B cell (primary cell): ENCODE data around the gene FHIT. TPM values are rescaled to one million over a fixed set of nuclear protein-coding genes. Genes with fewer than 3 reads are reported as not detected.

Source experiments
- ATAC-seq: fragments of 200-7000 bp; cut with Tn5 transposase; one replicate; pipeline ENCODE4 v1.10.0; 2021; ENCODE audit warnings: low read depth, mild to moderate bottlenecking, moderate number of reproducible peaks, moderate library complexity
- CTCF ChIA-PET: fragments of 350-600 bp; sonication (Branson Sonifier 250); formaldehyde crosslinking; loops from one replicate; lab custom pipeline; 2021; ENCODE audit warnings: antibody characterized with exemption, inconsistent platforms; lab: Charles Lee
- POLR2A ChIA-PET: fragments of 350-600 bp; sonication (Branson Sonifier 250); formaldehyde crosslinking; loops from one replicate; lab custom pipeline; 2021; ENCODE audit warnings: antibody characterized with exemption; lab: Charles Lee
- DNase-seq: peaks from one replicate; pipeline ENCODE4 v3.0.0; 2013
- H2AFZ ChIP-seq: 2 replicates; pipeline ENCODE4 v1.6.1; 2012; ENCODE audit warnings: mild to moderate bottlenecking, low read depth, low read length; ENCODE audit not compliant: insufficient read depth, poor library complexity, severe bottlenecking
- H3K27ac ChIP-seq, 2 donors: 1 replicate in 1 of 2; 2 replicates in 1 of 2; pipeline ENCODE4 v1.5.1; 2012 to 2013; ENCODE audit warnings: low read length in 2 of 2, mild to moderate bottlenecking in 2 of 2, moderate library complexity in 1 of 2
- H3K27me3 ChIP-seq, 4 experiments: fragments of 200-600 bp in 1 of 4; sonication (generic) in 1 of 4; replicated peaks in 1 of 4; 1 replicate in 2 of 4; 2 replicates in 2 of 4; pipeline versions ENCODE4 v1.6.1 to v1.7.0; 2013 to 2016; ENCODE audit warnings: low read length in 3 of 4, mild to moderate bottlenecking in 2 of 4, mixed read lengths in 1 of 4, moderate library complexity in 1 of 4; ENCODE audit not compliant: insufficient read depth in 4 of 4, control insufficient read depth in 3 of 4; ENCODE audit errors: control extremely low read depth in 1 of 4
- H3K36me3 ChIP-seq, 2 experiments: replicated peaks in 1 of 2; 1 replicate in 1 of 2; 2 replicates in 1 of 2; pipeline versions ENCODE4 v1.6.1 to v1.7.1; 2013; ENCODE audit warnings: low read length in 1 of 2; ENCODE audit not compliant: insufficient read depth in 2 of 2, control insufficient read depth in 1 of 2; ENCODE audit errors: control extremely low read depth in 1 of 2, extremely low read depth in 1 of 2
- H3K4me1 ChIP-seq, 2 donors: fragments of 200-600 bp in 1 of 2; sonication (generic) in 1 of 2; 1 replicate in 1 of 2; 2 replicates in 1 of 2; pipeline versions ENCODE4 v1.5.1 to v1.6.1; 2013 to 2017; ENCODE audit warnings: low read length in 2 of 2; ENCODE audit not compliant: control insufficient read depth in 2 of 2, insufficient read depth in 2 of 2
- H3K4me2 ChIP-seq: replicated peaks from 2 replicates; pipeline ENCODE3; 2012; ENCODE audit warnings: mild to moderate bottlenecking, low read depth, low read length; ENCODE audit not compliant: poor library complexity, severe bottlenecking
- H3K4me3 ChIP-seq, 5 experiments: fragments of 200-600 bp in 1 of 5; sonication (generic) in 1 of 5; 1 replicate in 3 of 5; 2 replicates in 2 of 5; pipeline versions ENCODE4 v1.5.1 to v1.7.0; 2011 to 2016; ENCODE audit warnings: low read length in 4 of 5, mild to moderate bottlenecking in 4 of 5, low read depth in 2 of 5, control low read depth in 1 of 5, moderate library complexity in 1 of 5; ENCODE audit not compliant: insufficient read depth in 1 of 5; ENCODE audit errors: control extremely low read depth in 1 of 5, extremely low read depth in 1 of 5
- H3K79me2 ChIP-seq: fragments of 200-600 bp; sonication (generic); one replicate; pipeline ENCODE4 v1.6.0; 2016; ENCODE audit warnings: low read length; ENCODE audit not compliant: control insufficient read depth, insufficient read depth
- H3K9ac ChIP-seq: fragments of 200-600 bp; sonication (generic); 2 replicates; pipeline ENCODE4 v1.6.1; 2017; ENCODE audit warnings: mild to moderate bottlenecking, low read length, moderate library complexity
- H3K9me3 ChIP-seq, 3 donors: one replicate each; pipeline versions ENCODE4 v1.6.1 to v1.7.1; 2013; ENCODE audit warnings: low read length in 2 of 3; ENCODE audit not compliant: control insufficient read depth in 2 of 3, insufficient read depth in 1 of 3; ENCODE audit errors: control extremely low read depth in 1 of 3
- H4K20me1 ChIP-seq: 2 replicates; pipeline ENCODE4 v1.6.0; 2012; ENCODE audit warnings: mild to moderate bottlenecking, low read length; ENCODE audit not compliant: insufficient read depth, control insufficient read depth, poor library complexity, severe bottlenecking
- H3K27ac Mint-ChIP-seq: one replicate; pipeline ENCODE4 v1.8.0; 2021; ENCODE audit warnings: mixed read lengths
- H3K27me3 Mint-ChIP-seq: one replicate; pipeline ENCODE4 v1.8.0; 2021; ENCODE audit warnings: mixed read lengths
- H3K4me1 Mint-ChIP-seq: one replicate; pipeline ENCODE4 v1.8.0; 2021; ENCODE audit warnings: mixed read lengths
- H3K4me3 Mint-ChIP-seq: one replicate; pipeline ENCODE4 v1.8.0; 2021; ENCODE audit warnings: mixed read lengths
- H3K9me3 Mint-ChIP-seq: one replicate; pipeline ENCODE4 v1.8.0; 2022; ENCODE audit warnings: mixed read lengths; ENCODE audit not compliant: insufficient read depth
- CTCF ChIP-seq: fragments of 200-600 bp; IDR thresholded peaks from one replicate; pipeline ENCODE4 v1.8.0; 2022; ENCODE audit warnings: antibody characterized with exemption, mild to moderate bottlenecking
- EZH2 ChIP-seq: IDR thresholded peaks from 2 replicates; pipeline ENCODE4 v1.6.1; 2012; ENCODE audit warnings: borderline replicate concordance, low read depth, mild to moderate bottlenecking, moderate library complexity, low read length; ENCODE audit not compliant: insufficient read depth, poor library complexity, severe bottlenecking
- whole genome bisulfite sequencing: methylation state at CpG from one replicate; pipeline ENCODE4 v1.1.5; 2013; ENCODE audit warnings: missing lambda C conversion rate; ENCODE audit not compliant: insufficient coverage; 5-methylcytosine and 5-hydroxymethylcytosine counted together
- intact Hi-C: fragments of 100-400 bp; cut with micrococcal nuclease; formaldehyde crosslinking; loops from one replicate; pipeline ENCODE4 v1.10.0; 2022
- polyA plus RNA-seq: library from polyadenylated mRNA; depleted of rRNA; stranded (reverse); fragments of >200 nt; gene quantifications from 2 replicates; pipeline ENCODE4 v1.2.3, GENCODE V29; 2012
- total RNA-seq, 2 donors: library from RNA; stranded (reverse); fragments of 120-200 nt in 1 of 2; gene quantifications; 1 replicate in 1 of 2; 2 replicates in 1 of 2; pipeline versions ENCODE4 v1.2.3 to v1.2.4, GENCODE V29; 2013 to 2022

Gene FHIT
- total and polyA plus RNA-seq, 2 donors (not counting 1 experiment from before 2014, with no cell fraction given), result 1.7 to 7.8 TPM

GRCh38 chr3:61169621-61170251 lies 81.5 kb downstream of the FHIT start:
- no peaks in the 10 kb centered on the region for H4K20me1 ChIP-seq
- H3K27ac ChIP-seq, result no peak overlapping the region

GRCh38 chr3:61168286-61168685 lies 83.0 kb downstream of the FHIT start:
- TF ChIP-seq CTCF, result no peak
- no peak for TF ChIP-seq EZH2

More at GRCh38 chr3:61169621-61170251, 81.5 kb downstream of the FHIT start:
- no peak for ATAC-seq
- H3K4me3 ChIP-seq, result no peak overlapping the region
- DNase-seq, result no peak
- H3K27ac Mint-ChIP-seq, result no peak overlapping the region
- intact Hi-C loops, result no loop called here
- no peaks in the 10 kb centered on the region for H3K79me2 ChIP-seq
- no peaks in the 10 kb centered on the region for H3K4me1 ChIP-seq
- POLR2A ChIA-PET, result no interaction called here
- H3K4me2 ChIP-seq, result no peak overlapping the region
- H3K9ac ChIP-seq, result no peak overlapping the region
- no CpG with 5 or more reads among the region's 2 CpGs for WGBS
- CTCF ChIA-PET, result no interaction called here
- no peak overlapping the region for H2AFZ ChIP-seq
- no peaks in the 10 kb centered on the region for H3K27me3 Mint-ChIP-seq
- no peaks in the 10 kb centered on the region for H3K27me3 ChIP-seq
- H3K4me3 Mint-ChIP-seq, result no peak overlapping the region
- no peaks in the 10 kb centered on the region for H3K4me1 Mint-ChIP-seq
- TF ChIP-seq CTCF (no peak), EZH2 (no peak)
- H3K9me3 Mint-ChIP-seq, result peaks cover 3% of the 10 kb centered on the region
- no peaks in the 10 kb centered on the region for H3K36me3 ChIP-seq
- H3K9me3 ChIP-seq, result peaks cover 0 to 4% (median 0%) of the 10 kb centered on the region in 3 donors

More at GRCh38 chr3:61168286-61168685, 83.0 kb downstream of the FHIT start:
- peaks cover 0 to 4% (median 0%) of the 10 kb centered on the region in 3 donors for H3K9me3 ChIP-seq
- no peak overlapping the region for H3K4me3 ChIP-seq
- H3K27me3 Mint-ChIP-seq, result no peaks in the 10 kb centered on the region
- H3K4me3 Mint-ChIP-seq, result no peak overlapping the region
- ATAC-seq (no peak), DNase-seq (no peak)
- no peak overlapping the region for H3K4me2 ChIP-seq
- ChIA-PET CTCF (no interaction called here), POLR2A (no interaction called here)
- no peaks in the 10 kb centered on the region for H3K4me1 Mint-ChIP-seq
- WGBS, result 97% methylated on average over 3 of the region's 3 CpGs
- H3K9me3 Mint-ChIP-seq, result peaks cover 5% of the 10 kb centered on the region
- H3K4me1 ChIP-seq, result no peaks in the 10 kb centered on the region
- H3K27ac Mint-ChIP-seq, result no peak overlapping the region
- no peak overlapping the region for H3K27ac ChIP-seq
- intact Hi-C loops, result no loop called here
- H3K9ac ChIP-seq, result no peak overlapping the region
- H2AFZ ChIP-seq, result no peak overlapping the region
- no peaks in the 10 kb centered on the region for H4K20me1 ChIP-seq
- H3K27me3 ChIP-seq, result no peaks in the 10 kb centered on the region
- H3K36me3 ChIP-seq, result no peaks in the 10 kb centered on the region
- H3K79me2 ChIP-seq, result no peaks in the 10 kb centered on the region
